NT2/D1 (cell line): Measurements from ENCODE around the gene CADM4.

Experiments
- DNase-seq: peaks from one replicate; pipeline ENCODE4 v3.0.0-alpha.2; 2011; ENCODE audit warnings: low read depth, low spot score
- H3K27me3 ChIP-seq: 2 replicates; pipeline ENCODE4 v1.6.0; 2011; ENCODE audit warnings: mild to moderate bottlenecking; ENCODE audit not compliant: insufficient read length, insufficient read depth
- H3K36me3 ChIP-seq: 2 replicates; pipeline ENCODE4 v1.6.1; 2011; ENCODE audit warnings: mild to moderate bottlenecking, low read length, mixed read lengths; ENCODE audit not compliant: insufficient read depth, insufficient read length
- H3K4me1 ChIP-seq: 2 replicates; pipeline ENCODE4 v1.5.1; 2011; ENCODE audit not compliant: insufficient read depth, insufficient read length
- H3K4me3 ChIP-seq: 2 replicates; pipeline ENCODE4 v1.5.1; 2011; ENCODE audit warnings: low read depth; ENCODE audit not compliant: insufficient read length
- H3K9ac ChIP-seq: 2 replicates; pipeline ENCODE4 v1.6.0; 2011; ENCODE audit warnings: low read depth; ENCODE audit not compliant: insufficient read length
- H3K9me3 ChIP-seq: 2 replicates; pipeline ENCODE4 v1.5.1; 2011; ENCODE audit warnings: mild to moderate bottlenecking, low read length; ENCODE audit not compliant: insufficient read depth
- SUZ12 ChIP-seq: IDR thresholded peaks from 2 replicates; pipeline ENCODE4 v1.6.1; 2011; ENCODE audit not compliant: insufficient read length, insufficient read depth; ENCODE audit errors: extremely low read depth
- YY1 ChIP-seq: IDR thresholded peaks from 2 replicates; pipeline ENCODE4 v1.6.1; 2011; ENCODE audit not compliant: insufficient read length, insufficient read depth
- ZNF274 ChIP-seq: IDR thresholded peaks from 2 replicates; pipeline ENCODE4 v1.6.1; 2011; ENCODE audit warnings: mild to moderate bottlenecking, low read depth, low read length

The CADM4 gene

GRCh38 chr19:43681821-43682220, 42.2 kb upstream of the CADM4 start:
- no peaks in the 10 kb centered on the region for H3K9me3 ChIP-seq
- no peaks in the 10 kb centered on the region for H3K27me3 ChIP-seq
- no peak for TF ChIP-seq SUZ12
- TF ChIP-seq ZNF274 = no peak
- no peak overlapping the region for H3K4me3 ChIP-seq
- H3K9ac ChIP-seq = no peak overlapping the region
- H3K36me3 ChIP-seq = no peaks in the 10 kb centered on the region
- H3K4me1 ChIP-seq = peaks cover 5% of the 10 kb centered on the region
- no peak for DNase-seq

- H3K36me3 ChIP-seq = no peaks in the 10 kb centered on the region
- no peak for TF ChIP-seq SUZ12
- no peak for TF ChIP-seq YY1
- TF ChIP-seq ZNF274 = no peak
- no peak overlapping the region for H3K4me3 ChIP-seq
- DNase-seq = no peak
- no peaks in the 10 kb centered on the region for H3K9me3 ChIP-seq
- H3K4me1 ChIP-seq = peaks cover 3% of the 10 kb centered on the region
- H3K27me3 ChIP-seq = no peaks in the 10 kb centered on the region
- no peak overlapping the region for H3K9ac ChIP-seq
Measured at GRCh38 chr19:43678512-43679261, 39.0 kb upstream of the CADM4 start.

- Histone ChIP-seq H3K4me1 (peaks cover 3% of the 10 kb centered on the region), H3K27me3 (peaks cover under 1% of the 10 kb centered on the region), H3K36me3 (no peaks in the 10 kb centered on the region), H3K9ac (no peak overlapping the region), H3K4me3 (no peak overlapping the region), H3K9me3 (no peaks in the 10 kb centered on the region)
- no peak for DNase-seq
- TF ChIP-seq ZNF274 = no peak
- TF ChIP-seq YY1 = no peak
- no peak for TF ChIP-seq SUZ12
Measured at GRCh38 chr19:43675906-43676305, 36.3 kb upstream of the CADM4 start.

- no peaks in the 10 kb centered on the region for H3K9me3 ChIP-seq
- H3K4me3 ChIP-seq = no peak overlapping the region
- no peak overlapping the region for H3K9ac ChIP-seq
- no peak for TF ChIP-seq SUZ12
- no peak for TF ChIP-seq ZNF274
- no peak for TF ChIP-seq YY1
- no peaks in the 10 kb centered on the region for H3K36me3 ChIP-seq
- DNase-seq = no peak
- H3K27me3 ChIP-seq = peaks cover 6% of the 10 kb centered on the region
- H3K4me1 ChIP-seq = peaks cover 3% of the 10 kb centered on the region
Measured at GRCh38 chr19:43675269-43675879, 35.7 kb upstream of the CADM4 start.

- Histone ChIP-seq H3K4me3 (no peak overlapping the region), H3K9me3 (no peaks in the 10 kb centered on the region), H3K27me3 (peaks cover 14% of the 10 kb centered on the region), H3K36me3 (no peaks in the 10 kb centered on the region), H3K4me1 (peaks cover 6% of the 10 kb centered on the region), H3K9ac (no peak overlapping the region)
- no peak for DNase-seq
- TF ChIP-seq ZNF274 (no peak), YY1 (no peak), SUZ12 (no peak)
Measured at GRCh38 chr19:43674596-43674995, 34.9 kb upstream of the CADM4 start.

GRCh38 chr19:43674183-43674582, 34.5 kb upstream of the CADM4 start:
- Histone ChIP-seq H3K9ac (no peak overlapping the region), H3K4me1 (peaks cover 6% of the 10 kb centered on the region), H3K36me3 (no peaks in the 10 kb centered on the region), H3K4me3 (no peak overlapping the region), H3K27me3 (peaks cover 18% of the 10 kb centered on the region), H3K9me3 (no peaks in the 10 kb centered on the region)
- no peak for DNase-seq
- TF ChIP-seq SUZ12 = no peak

GRCh38 chr19:43673637-43674036, 34.0 kb upstream of the CADM4 start:
- H3K9ac ChIP-seq = no peak overlapping the region
- no peak overlapping the region for H3K4me3 ChIP-seq
- TF ChIP-seq YY1 (no peak), SUZ12 (no peak), ZNF274 (no peak)
- H3K27me3 ChIP-seq = peaks cover 20% of the 10 kb centered on the region
- H3K36me3 ChIP-seq = no peaks in the 10 kb centered on the region
- H3K9me3 ChIP-seq = no peaks in the 10 kb centered on the region
- DNase-seq = no peak
- peaks cover 6% of the 10 kb centered on the region for H3K4me1 ChIP-seq

- no peak for TF ChIP-seq ZNF274
- no peak for TF ChIP-seq SUZ12
- no peak for TF ChIP-seq YY1
- peaks cover 25% of the 10 kb centered on the region for H3K27me3 ChIP-seq
- peaks cover 6% of the 10 kb centered on the region for H3K4me1 ChIP-seq
- no peak for DNase-seq
- no peaks in the 10 kb centered on the region for H3K9me3 ChIP-seq
- H3K9ac ChIP-seq = no peak overlapping the region
- H3K4me3 ChIP-seq = no peak overlapping the region
- peaks cover 2% of the 10 kb centered on the region for H3K36me3 ChIP-seq
Measured at GRCh38 chr19:43672061-43672679, 32.5 kb upstream of the CADM4 start.
